HCT116 (cell line): ENCODE data around the gene PICALM. TPM values are rescaled to one million over a fixed set of nuclear protein-coding genes. Genes with fewer than 3 reads are reported as not detected.
"Not testable (repeated sequence)": the region's sequence is repeated elsewhere in the genome, so short reads cannot be mapped to it uniquely, and the experiment has no call there.

Experiments used
- ATAC-seq: fragments of 200-7000 bp; cut with Tn5 transposase; 2 replicates; pipeline ENCODE4 v1.9.1; 2020; ENCODE audit warnings: mild to moderate bottlenecking, moderate library complexity
- BruUV-seq: library from RNA; stranded (reverse); fragments of 400-500 nt; replicated peaks from 2 replicates; lab custom pipeline; 2021; lab: Mats Ljungman, UMichigan
- CTCF ChIA-PET: fragments of 300-600 bp; sonication (Branson Sonifier 250); formaldehyde crosslinking; loops from one replicate; lab custom pipeline; 2021; ENCODE audit warnings: antibody characterized with exemption; lab: Charles Lee
- POLR2A ChIA-PET: fragments of 300-600, 350-600 bp; sonication (Branson Sonifier 250); formaldehyde crosslinking; loops from one replicate; lab custom pipeline; 2021; ENCODE audit warnings: antibody characterized with exemption; lab: Charles Lee
- RAD21 ChIA-PET, 2 experiments: fragments of 300-600 bp; sonication (Branson Sonifier 250); formaldehyde crosslinking; loops; one replicate each; lab custom pipeline; 2023; ENCODE audit warnings: low total read pairs in 2 of 2; ENCODE audit not compliant: uncharacterized antibody in 2 of 2, unreplicated experiment in 2 of 2, low non-redundant PET in 1 of 2; lab: Charles Lee
- DNase-seq: peaks from one replicate; pipeline ENCODE4 v3.0.0-alpha.2; 2010; ENCODE audit warnings: low read depth, low spot score
- H2AFZ ChIP-seq: fragments of 200-600 bp; shearing (Covaris generic), sonication (generic); 2 replicates; pipeline ENCODE4 v1.6.1; 2017; ENCODE audit warnings: low read depth, mixed run types, mixed read lengths, antibody characterized with exemption, low read length; ENCODE audit not compliant: poor library complexity, severe bottlenecking
- H3K27ac ChIP-seq: 2 replicates; pipeline ENCODE4 v1.5.1; 2012; ENCODE audit warnings: low read depth, low read length
- H3K27me3 ChIP-seq: fragments of 200-600 bp; sonication (generic); 2 replicates; pipeline ENCODE4 v1.6.1; 2016; ENCODE audit warnings: mixed run types, low read length, mixed read lengths; ENCODE audit not compliant: insufficient read depth
- H3K36me3 ChIP-seq, 2 experiments: fragments of 200-500 bp in 1 of 2; fragments of 200-600 bp in 1 of 2; sonication (Bioruptor generic) in 1 of 2; sonication (generic) in 1 of 2; 2 replicates each; pipeline versions ENCODE4 v1.5.1 to v1.6.1; 2014 to 2016; ENCODE audit warnings: low read length in 2 of 2, inconsistent platforms in 1 of 2, mixed read lengths in 1 of 2, mixed run types in 1 of 2; ENCODE audit not compliant: insufficient read depth in 2 of 2, control insufficient read depth in 1 of 2
- H3K4me1 ChIP-seq, 2 experiments: fragments of 200-600 bp in 1 of 2; sonication (generic) in 1 of 2; 2 replicates each; pipeline versions ENCODE4 v1.5.1 to v1.6.1; 2012 to 2017; ENCODE audit warnings: low read length in 2 of 2, inconsistent platforms in 1 of 2, mild to moderate bottlenecking in 1 of 2, mixed read lengths in 1 of 2, mixed run types in 1 of 2, moderate library complexity in 1 of 2; ENCODE audit not compliant: insufficient read depth in 2 of 2, control insufficient read depth in 1 of 2
- H3K4me2 ChIP-seq: fragments of 200-600 bp; sonication (generic); 2 replicates; pipeline ENCODE4 v1.6.1; 2017; ENCODE audit warnings: mixed run types, low read length, mixed read lengths
- H3K4me3 ChIP-seq, 2 experiments: fragments of 200-600 bp in 1 of 2; sonication (generic) in 1 of 2; replicated peaks in 1 of 2; 2 replicates each; pipeline ENCODE4 v1.5.1; 2011 to 2016; ENCODE audit warnings: low read length in 2 of 2, control low read depth in 1 of 2, low read depth in 1 of 2, mild to moderate bottlenecking in 1 of 2, mixed read lengths in 1 of 2, mixed run types in 1 of 2
- H3K79me2 ChIP-seq: fragments of 200-600 bp; sonication (generic); 2 replicates; pipeline ENCODE4 v1.6.1; 2017; ENCODE audit warnings: mild to moderate bottlenecking, mixed run types, low read length, moderate library complexity, mixed read lengths; ENCODE audit not compliant: insufficient read depth
- H3K9ac ChIP-seq: fragments of 200-600 bp; sonication (generic); 2 replicates; pipeline ENCODE4 v1.6.1; 2016; ENCODE audit warnings: low read length, mixed read lengths
- H3K9me2 ChIP-seq: fragments of 200-600 bp; sonication (generic), shearing (Covaris generic); 2 replicates; pipeline ENCODE4 v1.6.1; 2017; ENCODE audit warnings: mixed run types, mild to moderate bottlenecking, moderate library complexity; ENCODE audit not compliant: insufficient read depth
- H3K9me3 ChIP-seq, 2 experiments: fragments of 200-500 bp in 1 of 2; fragments of 200-600 bp in 1 of 2; sonication (Bioruptor generic) in 1 of 2; sonication (generic) in 1 of 2; 2 replicates each; pipeline ENCODE4 v1.6.1; 2014 to 2017; ENCODE audit warnings: low read length in 2 of 2, mixed read lengths in 2 of 2, inconsistent platforms in 1 of 2, low read depth in 1 of 2, mild to moderate bottlenecking in 1 of 2, mixed run types in 1 of 2, moderate library complexity in 1 of 2; ENCODE audit not compliant: control insufficient read depth in 1 of 2, insufficient read depth in 1 of 2
- H4K20me1 ChIP-seq: fragments of 200-600 bp; sonication (generic), shearing (Covaris generic); 2 replicates; pipeline ENCODE4 v1.6.1; 2017; ENCODE audit warnings: mixed run types, mild to moderate bottlenecking, moderate library complexity; ENCODE audit not compliant: insufficient read depth
- EZH2phosphoT487 ChIP-seq: fragments of 200-600 bp; IDR thresholded peaks from 2 replicates; pipeline ENCODE4 v1.6.1; 2018; ENCODE audit warnings: antibody characterized with exemption, borderline replicate concordance
- JUND ChIP-seq: IDR thresholded peaks from 2 replicates; pipeline ENCODE4 v1.6.1; 2012
- POLR2AphosphoS5 ChIP-seq: IDR thresholded peaks from 2 replicates; pipeline ENCODE4 v1.6.1; 2011; ENCODE audit warnings: mild to moderate bottlenecking, low read depth, low read length, moderate library complexity
- SIN3A ChIP-seq: IDR thresholded peaks from 2 replicates; pipeline ENCODE4 v1.6.1; 2012; ENCODE audit warnings: low read depth
- SP1 ChIP-seq: IDR thresholded peaks from 2 replicates; pipeline ENCODE4 v1.6.1; 2012; ENCODE audit warnings: low read depth
- ZBTB33 ChIP-seq: IDR thresholded peaks from 2 replicates; pipeline ENCODE4 v1.6.1; 2011; ENCODE audit warnings: mild to moderate bottlenecking, low read length, moderate library complexity; ENCODE audit not compliant: insufficient replicate concordance; ENCODE audit errors: extremely low read depth
- ZFX ChIP-seq: fragments of 450-650 bp; IDR thresholded peaks from 2 replicates; pipeline ENCODE4 v1.6.1; 2017
- ZNF274 ChIP-seq: fragments of 200-500 bp; sonication (Bioruptor generic); IDR thresholded peaks from 2 replicates; pipeline ENCODE4 v1.6.1; 2014; ENCODE audit warnings: mild to moderate bottlenecking, low read depth, low read length, inconsistent platforms
- intact Hi-C: fragments of 100-400 bp; cut with micrococcal nuclease; formaldehyde crosslinking; loops from 2 replicates; pipeline ENCODE4 v1.10.0; 2022
- total RNA-seq: library from RNA; stranded (reverse); gene quantifications from one replicate; pipeline ENCODE4 v1.2.1, GENCODE V29; 2021; ENCODE audit not compliant: unreplicated experiment

The PICALM gene
- total RNA-seq, 1 experiment from 2014 or later, result 90.6 TPM

GRCh38 chr11:86089659-86090058, 20.8 kb upstream of the PICALM start:
- no peak overlapping the region for H3K4me2 ChIP-seq
- no peak overlapping the region for H2AFZ ChIP-seq
- intact Hi-C loops, result no loop called here
- ChIA-PET RAD21 (no interaction called here), CTCF (no interaction called here), POLR2A (no interaction called here)
- H3K9me3 ChIP-seq, result no peaks in the 10 kb centered on the region
- no peaks in the 10 kb centered on the region for H4K20me1 ChIP-seq
- H3K27me3 ChIP-seq, result no peaks in the 10 kb centered on the region
- H3K79me2 ChIP-seq, result no peaks in the 10 kb centered on the region
- no peaks in the 10 kb centered on the region for H3K9me2 ChIP-seq
- H3K4me1 ChIP-seq, result no peaks in the 10 kb centered on the region
- H3K36me3 ChIP-seq, result no peaks in the 10 kb centered on the region
- TF ChIP-seq JUND (no peak), ZFX (no peak), POLR2AphosphoS5 (no peak), ZNF274 (no peak), ZBTB33 (no peak), SIN3A (no peak), SP1 (no peak), EZH2phosphoT487 (no peak)
- no peak overlapping the region for H3K4me3 ChIP-seq
- BruUV-seq, result no TSS peak
- no peak overlapping the region for H3K27ac ChIP-seq
- DNase-seq (no peak), ATAC-seq (no peak)
- no peak overlapping the region for H3K9ac ChIP-seq

- H3K9me3 ChIP-seq, H3K4me1 ChIP-seq, H3K27me3 ChIP-seq, ATAC-seq, H2AFZ ChIP-seq, H3K36me3 ChIP-seq, H3K9ac ChIP-seq, H3K27ac ChIP-seq, intact Hi-C loops, H3K4me3 ChIP-seq, H4K20me1 ChIP-seq, H3K4me2 ChIP-seq, RAD21 ChIA-PET, H3K9me2 ChIP-seq, H3K79me2 ChIP-seq, DNase-seq, BruUV-seq: not testable (repeated sequence)
- POLR2A ChIA-PET, result interaction anchor here (1.1 kb wide), 1 partner anchor 18 kb away, joined by 3 read pairs; the partner anchor contains the start of gene PICALM
- CTCF ChIA-PET, result interaction anchor here (0.9 kb wide), 1 partner anchor 46 kb away, joined by 3 read pairs; no protein-coding TSS in a partner anchor
Measured at GRCh38 chr11:86087688-86088087, 18.8 kb upstream of the PICALM start.
